Measurements from ENCODE around the gene SEMA7A. TPM values are rescaled to one million over a fixed set of nuclear protein-coding genes. Genes with fewer than 3 reads are reported as not detected.
"Not testable (repeated sequence)": the region's sequence is repeated elsewhere in the genome, so short reads cannot be mapped to it uniquely, and the experiment has no call there.

SEMA7A gene
- total RNA-seq, 1 donor from 2014 or later = 3.9 TPM

DNA sequence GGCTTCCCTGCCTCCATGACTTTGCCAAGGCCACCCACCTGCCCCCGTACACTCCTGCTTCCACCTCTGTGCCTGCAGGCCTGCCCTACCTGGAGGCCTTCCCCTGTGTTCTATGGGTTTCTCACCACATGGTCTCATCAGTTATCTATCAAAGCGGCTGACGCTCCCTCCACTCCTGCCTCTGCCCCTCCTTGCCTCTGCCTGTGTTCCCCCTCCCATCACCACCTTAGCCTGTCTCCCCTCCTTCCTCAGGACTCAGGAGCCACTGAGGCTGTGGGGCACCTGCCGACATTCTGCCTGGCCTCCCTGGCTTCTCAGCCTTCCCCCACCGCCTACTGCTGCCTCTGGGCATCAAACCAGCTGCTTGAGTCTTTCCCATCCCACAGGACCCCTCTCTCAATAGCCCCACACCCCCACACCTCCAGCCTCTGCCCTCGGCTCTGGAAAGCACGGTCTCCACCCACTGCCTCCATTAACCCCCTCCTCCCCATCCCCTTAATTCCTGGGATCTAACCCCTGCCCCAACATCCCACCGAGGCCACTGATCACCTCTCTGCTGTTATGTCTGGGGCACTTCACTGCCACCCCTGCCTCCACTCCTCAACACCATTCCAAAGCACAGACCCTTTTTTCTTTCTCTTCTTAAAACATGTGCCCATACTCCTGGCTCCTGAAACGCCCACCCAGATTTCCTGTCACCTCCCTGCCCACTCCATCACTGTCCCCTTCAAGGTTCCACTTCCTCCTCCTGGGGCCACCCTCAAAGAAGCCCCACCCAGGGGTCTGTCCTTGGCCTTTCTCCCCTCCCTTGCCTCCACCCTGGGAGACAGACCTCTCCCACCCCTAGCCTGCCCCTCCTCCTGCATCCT is 41.9 kb downstream of the SEMA7A start:
- intact Hi-C loops (cut with DNase I) = no loop called here
- no peak overlapping the region for H3K4me3 ChIP-seq
- H3K36me3 ChIP-seq = no peaks in the 10 kb centered on the region
- no peak for TF ChIP-seq CTCF (IDR thresholded peaks at IDR 0.05)
- TF ChIP-seq POLR2AphosphoS5 (IDR thresholded peaks at IDR 0.05; ENCODE audit: insufficient read depth in 1 of 2, low read depth in 1 of 2) = no peak
- no peak for TF ChIP-seq POLR2A (IDR thresholded peaks at IDR 0.05)
- H3K27ac ChIP-seq = no peak overlapping the region
- no peak for DNase-seq (ENCODE audit: extremely low spot score in 2 of 2)
- no peaks in the 10 kb centered on the region for H3K4me1 ChIP-seq
- no peaks in the 10 kb centered on the region for H3K27me3 ChIP-seq
- no peaks in the 10 kb centered on the region for H3K9me3 ChIP-seq

- Histone ChIP-seq H3K36me3 (no peaks in the 10 kb centered on the region), H3K27me3 (no peaks in the 10 kb centered on the region), H3K9me3 (no peaks in the 10 kb centered on the region), H3K4me1 (no peaks in the 10 kb centered on the region), H3K4me3 (no peak overlapping the region), H3K27ac (no peak overlapping the region)
- DNase-seq (ENCODE audit: extremely low spot score in 2 of 2) = no peak
- TF ChIP-seq POLR2AphosphoS5 (IDR thresholded peaks at IDR 0.05; ENCODE audit: insufficient read depth in 1 of 2, low read depth in 1 of 2) (no peak), POLR2A (IDR thresholded peaks at IDR 0.05) (no peak), CTCF (IDR thresholded peaks at IDR 0.05) (no peak)
- intact Hi-C loops (cut with DNase I) = no loop called here
Observed at GRCh38 chr15:74390647-74391288, 43.0 kb downstream of the SEMA7A start.

- H3K9me3 ChIP-seq; H3K4me1 ChIP-seq; H3K4me3 ChIP-seq; intact Hi-C loops (cut with DNase I); H3K27ac ChIP-seq; H3K36me3 ChIP-seq; DNase-seq (ENCODE audit: extremely low spot score in 2 of 2); H3K27me3 ChIP-seq: not testable (repeated sequence)
Observed at GRCh38 chr15:74390049-74390646, 43.6 kb downstream of the SEMA7A start.

DNA sequence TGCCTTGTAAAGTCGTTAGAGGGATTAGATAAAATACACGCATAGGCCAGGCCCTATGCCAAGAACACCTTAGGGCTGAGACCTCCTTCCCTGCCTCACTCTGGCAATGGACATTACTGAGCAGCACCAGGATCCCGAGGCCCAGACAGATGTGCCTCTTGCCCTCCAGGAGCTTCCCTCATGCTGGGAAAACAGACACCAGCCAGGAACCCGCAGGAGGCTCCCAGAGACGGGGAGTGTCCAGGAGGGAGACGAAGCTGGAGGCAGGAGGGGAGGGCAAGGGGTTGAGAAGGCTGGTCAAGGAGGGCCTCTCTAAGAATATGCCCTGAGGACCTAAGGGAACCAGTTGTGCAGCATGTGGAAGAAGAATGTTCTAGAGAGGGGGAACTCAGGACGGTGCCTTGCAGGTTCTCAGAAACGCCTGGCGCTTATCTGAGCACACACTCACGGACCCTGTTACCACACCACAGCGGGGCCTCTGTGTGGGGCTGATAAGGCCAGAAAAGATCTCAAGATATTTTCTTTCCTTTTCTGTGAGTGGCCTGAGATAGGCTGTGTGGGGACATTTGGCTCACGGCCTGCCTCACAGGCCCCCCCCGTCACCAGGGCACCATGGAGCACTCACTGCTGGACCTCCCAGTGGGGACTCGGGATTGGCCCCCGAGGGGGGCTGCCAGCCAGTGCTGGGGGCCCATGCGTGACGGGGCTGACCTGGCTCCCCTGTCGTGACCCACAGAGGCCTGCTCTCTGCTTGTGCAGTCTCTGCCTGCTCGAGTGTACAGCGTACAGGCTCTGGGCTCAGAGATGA is 44.3 kb downstream of the SEMA7A start:
- Histone ChIP-seq H3K4me1 (no peaks in the 10 kb centered on the region), H3K27ac (no peak overlapping the region), H3K27me3 (no peaks in the 10 kb centered on the region), H3K4me3 (no peak overlapping the region), H3K9me3 (no peaks in the 10 kb centered on the region), H3K36me3 (no peaks in the 10 kb centered on the region)
- intact Hi-C loops (cut with DNase I) = no loop called here
- no peak for TF ChIP-seq POLR2AphosphoS5 (IDR thresholded peaks at IDR 0.05; ENCODE audit: insufficient read depth in 1 of 2, low read depth in 1 of 2)
- TF ChIP-seq POLR2A (IDR thresholded peaks at IDR 0.05) = no peak
- no peak for TF ChIP-seq CTCF (IDR thresholded peaks at IDR 0.05)
- no peak for DNase-seq (ENCODE audit: extremely low spot score in 2 of 2)

DNA sequence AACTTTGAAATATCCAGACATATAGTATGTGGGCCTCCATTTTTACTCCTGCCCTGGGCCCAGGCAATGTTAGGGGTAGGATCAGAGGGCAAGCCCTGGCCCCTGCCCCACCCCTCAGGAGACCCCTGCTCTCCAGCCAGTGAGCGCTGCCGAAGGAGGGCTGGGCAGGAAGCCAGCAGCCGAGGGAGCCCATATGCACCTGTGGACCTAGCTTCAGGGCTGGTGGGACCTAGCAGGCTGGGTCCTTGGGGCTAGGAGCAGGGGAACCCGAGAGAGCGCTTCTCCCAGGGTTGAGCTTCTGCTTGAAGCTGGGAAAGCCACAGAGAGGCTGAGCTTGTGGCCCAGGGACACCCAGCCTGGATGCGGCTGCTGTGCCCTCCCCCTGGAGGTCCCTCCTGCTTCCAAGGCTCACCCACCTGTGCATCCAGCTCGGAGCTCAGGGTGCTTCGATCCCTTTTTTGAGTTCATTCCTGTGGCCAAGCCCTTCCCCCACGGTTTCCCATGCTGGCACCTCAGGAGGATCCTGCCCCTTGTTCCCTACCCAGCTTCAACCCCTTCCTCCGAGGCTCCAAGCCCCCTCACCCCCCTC is 45.3 kb downstream of the SEMA7A start:
- DNase-seq (ENCODE audit: extremely low spot score in 2 of 2) = no peak
- Histone ChIP-seq H3K4me1 (no peaks in the 10 kb centered on the region), H3K27ac (no peak overlapping the region), H3K9me3 (no peaks in the 10 kb centered on the region), H3K4me3 (no peak overlapping the region), H3K36me3 (no peaks in the 10 kb centered on the region), H3K27me3 (no peaks in the 10 kb centered on the region)
- TF ChIP-seq CTCF (IDR thresholded peaks at IDR 0.05) (no peak), POLR2A (IDR thresholded peaks at IDR 0.05) (no peak), POLR2AphosphoS5 (IDR thresholded peaks at IDR 0.05; ENCODE audit: insufficient read depth in 1 of 2, low read depth in 1 of 2) (no peak)
- intact Hi-C loops (cut with DNase I) = no loop called here

All from vagina (tissue), 2 donors.